MCF 10A (cell line): Measurements from ENCODE around the gene ZNF581. TPM values are rescaled to one million over a fixed set of nuclear protein-coding genes. Genes with fewer than 3 reads are reported as not detected.

Experiments
- BruUV-seq: library from RNA; stranded (reverse); fragments of 400-500 nt; replicated peaks from 2 replicates; lab custom pipeline; 2021; lab: Mats Ljungman, UMichigan
- CTCF ChIA-PET: fragments of 300-600 bp; sonication (Branson Sonifier 250); formaldehyde crosslinking; extraction: SDS; loops from one replicate; lab custom pipeline; 2021; ENCODE audit warnings: antibody characterized with exemption, inconsistent platforms; lab: Yijun Ruan, JAX
- POLR2A ChIA-PET: fragments of 300-600, 350-650 bp; sonication (Branson Sonifier 250); formaldehyde crosslinking; extraction: SDS; loops from one replicate; lab custom pipeline; 2020; ENCODE audit warnings: antibody characterized with exemption, inconsistent platforms; lab: Yijun Ruan, JAX
- DNase-seq: peaks from one replicate; pipeline ENCODE4 v3.0.0-alpha.2; 2018; ENCODE audit not compliant: unreplicated experiment
- H3K27ac Mint-ChIP-seq: one replicate; pipeline ENCODE4 v1.8.0; 2022; ENCODE audit warnings: mild to moderate bottlenecking, low read depth, mixed read lengths; ENCODE audit not compliant: unreplicated experiment
- H3K27me3 Mint-ChIP-seq: one replicate; pipeline ENCODE4 v1.8.0; 2022; ENCODE audit warnings: mixed read lengths; ENCODE audit not compliant: insufficient read depth, unreplicated experiment
- H3K36me3 Mint-ChIP-seq: one replicate; pipeline ENCODE4 v1.8.0; 2022; ENCODE audit warnings: mild to moderate bottlenecking, moderate library complexity, mixed read lengths; ENCODE audit not compliant: insufficient read depth, unreplicated experiment
- H3K4me1 Mint-ChIP-seq: one replicate; pipeline ENCODE4 v1.8.0; 2022; ENCODE audit warnings: mixed read lengths; ENCODE audit not compliant: insufficient read depth, unreplicated experiment
- H3K4me3 Mint-ChIP-seq: one replicate; pipeline ENCODE4 v1.8.0; 2022; ENCODE audit warnings: mild to moderate bottlenecking, moderate library complexity, mixed read lengths; ENCODE audit not compliant: unreplicated experiment
- H3K9me3 Mint-ChIP-seq: one replicate; pipeline ENCODE4 v1.8.0; 2022; ENCODE audit warnings: mixed read lengths; ENCODE audit not compliant: unreplicated experiment
- intact Hi-C: fragments of 100-400 bp; cut with micrococcal nuclease; formaldehyde crosslinking; loops from 2 replicates; pipeline ENCODE4 v1.14.1; 2022
- total RNA-seq: library from RNA; stranded (reverse); gene quantifications from 2 replicates; pipeline ENCODE4 v1.2.3, GENCODE V29; 2022
- TF ChIP-seq, protein P1 (sequence below): fragments of 200-600 bp; IDR thresholded peaks from one replicate; pipeline ENCODE4 v1.8.0; 2022; ENCODE audit warnings: antibody characterized with exemption, mild to moderate bottlenecking; ENCODE audit not compliant: unreplicated experiment

ZNF581 gene
- total RNA-seq, 1 experiment from 2014 or later: 25.7 TPM

DNA sequence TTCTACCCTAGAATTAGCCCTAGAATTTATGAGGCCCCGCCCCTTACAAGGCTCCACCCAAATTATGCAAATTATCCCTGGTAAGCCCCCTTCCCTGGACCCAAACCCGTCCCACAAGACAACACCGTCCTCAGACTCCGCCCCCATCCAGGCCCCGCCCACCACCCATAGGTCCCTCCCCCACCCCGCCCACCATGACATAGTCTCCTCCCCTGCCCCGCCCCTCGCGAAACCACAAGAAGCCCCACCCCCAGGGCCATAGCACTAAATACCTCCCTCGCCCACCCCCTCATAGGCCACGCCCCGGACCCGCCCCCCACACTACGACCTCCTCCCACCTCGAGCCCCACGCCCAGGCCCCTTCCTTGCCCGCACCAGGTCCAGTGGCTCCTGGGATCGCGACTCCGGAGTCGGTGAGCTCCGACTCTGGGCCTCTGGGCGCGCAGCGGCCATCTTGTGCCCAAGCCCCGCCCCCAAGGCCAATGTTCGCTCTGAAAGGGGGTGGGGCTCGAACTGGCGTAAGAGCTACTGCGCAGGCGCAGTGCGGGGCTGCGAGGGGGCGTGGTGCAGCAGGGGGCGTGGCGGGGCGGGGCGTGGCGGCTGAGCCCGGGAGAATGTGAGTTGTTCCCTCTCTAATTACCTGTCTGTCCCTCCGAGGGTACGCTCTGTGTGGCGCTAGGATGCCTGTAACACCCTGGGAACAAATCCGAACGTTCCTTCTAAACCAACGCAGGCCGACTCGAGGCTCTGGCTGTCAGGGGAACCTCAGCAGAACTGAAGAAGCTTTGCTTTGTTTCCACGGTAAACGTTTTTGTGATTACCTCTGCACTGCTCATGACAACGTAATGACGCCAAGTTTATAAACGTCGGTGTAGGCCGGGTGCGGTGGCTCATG lies 19.1 kb upstream of the ZNF581 start, which contains the start of gene ZNF784:
Gene ZNF784, minus strand, starts transcription at position 458 of the 895 bp plus-strand sequence. Its CDS starts 5 bp downstream, at position 453.
- intact Hi-C loops: loop anchor here (1.0 kb wide), 1 partner anchor 18 kb away; no protein-coding TSS in a partner anchor
- ChIA-PET POLR2A (interaction anchor here (0.7 to 3.2 kb wide), 10 partner anchors 9 to 232 kb away, joined by 3 to 15 read pairs (median 4); partner anchors contain the start of genes FIZ1, U2AF2, ZNF524 and ZNF628), CTCF (interaction anchor here (0.6 to 3.3 kb wide), 10 partner anchors 9 to 483 kb away, joined by 3 to 12 read pairs (median 4); no protein-coding TSS in a partner anchor)
- TF ChIP-seq, protein P1, sequence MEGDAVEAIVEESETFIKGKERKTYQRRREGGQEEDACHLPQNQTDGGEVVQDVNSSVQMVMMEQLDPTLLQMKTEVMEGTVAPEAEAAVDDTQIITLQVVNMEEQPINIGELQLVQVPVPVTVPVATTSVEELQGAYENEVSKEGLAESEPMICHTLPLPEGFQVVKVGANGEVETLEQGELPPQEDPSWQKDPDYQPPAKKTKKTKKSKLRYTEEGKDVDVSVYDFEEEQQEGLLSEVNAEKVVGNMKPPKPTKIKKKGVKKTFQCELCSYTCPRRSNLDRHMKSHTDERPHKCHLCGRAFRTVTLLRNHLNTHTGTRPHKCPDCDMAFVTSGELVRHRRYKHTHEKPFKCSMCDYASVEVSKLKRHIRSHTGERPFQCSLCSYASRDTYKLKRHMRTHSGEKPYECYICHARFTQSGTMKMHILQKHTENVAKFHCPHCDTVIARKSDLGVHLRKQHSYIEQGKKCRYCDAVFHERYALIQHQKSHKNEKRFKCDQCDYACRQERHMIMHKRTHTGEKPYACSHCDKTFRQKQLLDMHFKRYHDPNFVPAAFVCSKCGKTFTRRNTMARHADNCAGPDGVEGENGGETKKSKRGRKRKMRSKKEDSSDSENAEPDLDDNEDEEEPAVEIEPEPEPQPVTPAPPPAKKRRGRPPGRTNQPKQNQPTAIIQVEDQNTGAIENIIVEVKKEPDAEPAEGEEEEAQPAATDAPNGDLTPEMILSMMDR: no peak
- no peaks in the 10 kb centered on the region for H3K27me3 Mint-ChIP-seq
- peak within 1 kb of the TSS; percentile 91 for H3K4me3 Mint-ChIP-seq
- H3K27ac Mint-ChIP-seq: peak within 1 kb of the TSS; percentile 99
- peaks cover 14% of the 10 kb centered on the region for H3K36me3 Mint-ChIP-seq
- DNase-seq: peak; percentile 93
- BruUV-seq: no TSS peak
- H3K4me1 Mint-ChIP-seq: peaks cover 10% of the 10 kb centered on the region
- no peaks in the 10 kb centered on the region for H3K9me3 Mint-ChIP-seq

DNA sequence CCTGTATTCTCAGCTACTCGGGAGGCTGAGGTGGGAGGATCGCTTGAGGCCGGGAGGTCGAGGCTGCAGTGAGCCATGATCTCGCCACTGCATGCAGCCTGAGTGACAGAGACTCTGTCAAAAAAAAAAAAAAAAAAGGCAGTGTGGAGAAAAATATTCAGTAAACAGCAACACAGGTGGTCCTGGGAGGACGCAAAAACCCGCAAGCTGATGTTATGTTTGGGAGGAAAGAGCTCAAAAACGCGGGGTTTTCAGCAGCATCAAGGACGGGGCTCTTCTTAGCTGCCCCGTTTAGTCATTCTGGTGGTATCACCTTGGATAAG lies 18.5 kb upstream of the ZNF581 start:
- TF ChIP-seq, protein P1: no peak
- DNase-seq: no peak
- intact Hi-C loops: no loop called here
- Mint-ChIP-seq H3K9me3 (no peaks in the 10 kb centered on the region), H3K4me3 (peak overlapping the region; percentile 91), H3K27me3 (no peaks in the 10 kb centered on the region), H3K27ac (peak overlapping the region; percentile 99), H3K36me3 (peaks cover 8% of the 10 kb centered on the region), H3K4me1 (peaks cover 10% of the 10 kb centered on the region)
- ChIA-PET CTCF (interaction anchor here (0.6 to 3.3 kb wide), 9 partner anchors 9 to 1503 kb away, joined by 3 to 12 read pairs (median 5); no protein-coding TSS in a partner anchor), POLR2A (interaction anchor here (0.9 to 3.2 kb wide), 8 partner anchors 8 to 149 kb away, joined by 3 to 15 read pairs (median 4); partner anchors contain the start of genes FIZ1, U2AF2, ZNF524 and ZNF628)
- BruUV-seq: no TSS peak

DNA sequence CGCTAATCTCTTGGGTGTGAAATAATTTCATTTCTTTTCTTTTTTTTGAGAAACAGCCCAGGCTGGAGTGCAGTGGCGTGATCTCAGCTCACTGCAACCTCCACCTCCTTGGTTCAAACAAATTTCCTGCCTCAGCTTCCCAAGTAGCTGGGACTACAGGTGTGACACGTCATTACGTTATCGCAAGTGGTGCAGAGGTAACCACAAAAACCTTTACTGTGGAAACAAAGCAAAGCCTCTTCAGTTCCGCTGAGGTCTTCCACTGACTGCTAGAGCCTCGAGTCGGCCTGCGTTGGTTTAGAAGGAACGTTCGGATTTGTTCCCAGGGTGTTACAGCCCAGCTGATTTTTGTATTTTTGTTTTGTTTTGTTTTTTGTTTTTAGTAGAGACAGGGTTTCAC lies 17.1 kb upstream of the ZNF581 start:
- BruUV-seq: no TSS peak
- no peak for DNase-seq
- Mint-ChIP-seq H3K9me3 (no peaks in the 10 kb centered on the region), H3K4me3 (no peak overlapping the region), H3K27me3 (no peaks in the 10 kb centered on the region), H3K36me3 (no peaks in the 10 kb centered on the region), H3K4me1 (peaks cover 10% of the 10 kb centered on the region), H3K27ac (no peak overlapping the region)
- intact Hi-C loops: no loop called here
- POLR2A ChIA-PET: interaction anchor here (0.7 to 1.5 kb wide), 3 partner anchors 13 to 150 kb away, joined by 3 to 5 read pairs (median 3); partner anchors contain the start of gene ZNF628
- CTCF ChIA-PET: interaction anchor here (0.5 to 3.5 kb wide), 14 partner anchors 12 to 1456 kb away, joined by 3 to 25 read pairs (median 4); partner anchors contain the start of gene ZNF865
- TF ChIP-seq, protein P1: no peak
